ENCODE data around the gene MS4A18.

The MS4A18 gene

DNA sequence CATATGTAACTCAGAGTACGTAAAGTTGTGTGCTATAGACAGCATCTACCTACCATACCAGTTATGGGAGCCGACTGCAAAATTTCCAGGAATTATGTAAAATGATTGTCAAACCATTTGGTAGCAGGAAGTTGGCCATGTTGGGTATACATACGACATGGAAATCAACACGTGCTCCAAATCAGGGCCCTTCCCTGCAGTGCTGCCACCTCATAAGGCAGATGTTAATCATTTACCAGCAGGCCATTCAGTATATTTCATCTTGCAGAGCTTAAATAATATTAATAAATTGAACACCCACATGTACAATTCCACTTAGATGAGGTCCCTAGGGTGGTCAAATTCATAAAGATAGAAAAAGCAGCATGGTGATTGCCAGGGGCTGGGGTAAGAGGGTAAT is 9.8 kb downstream of the MS4A18 start:
- no peak overlapping the region for H3K4me3 ChIP-seq (ENCODE audit: low read depth, low read length)
- DNase-seq (ENCODE audit: low read depth) = no peak
- TF ChIP-seq, protein P1, sequence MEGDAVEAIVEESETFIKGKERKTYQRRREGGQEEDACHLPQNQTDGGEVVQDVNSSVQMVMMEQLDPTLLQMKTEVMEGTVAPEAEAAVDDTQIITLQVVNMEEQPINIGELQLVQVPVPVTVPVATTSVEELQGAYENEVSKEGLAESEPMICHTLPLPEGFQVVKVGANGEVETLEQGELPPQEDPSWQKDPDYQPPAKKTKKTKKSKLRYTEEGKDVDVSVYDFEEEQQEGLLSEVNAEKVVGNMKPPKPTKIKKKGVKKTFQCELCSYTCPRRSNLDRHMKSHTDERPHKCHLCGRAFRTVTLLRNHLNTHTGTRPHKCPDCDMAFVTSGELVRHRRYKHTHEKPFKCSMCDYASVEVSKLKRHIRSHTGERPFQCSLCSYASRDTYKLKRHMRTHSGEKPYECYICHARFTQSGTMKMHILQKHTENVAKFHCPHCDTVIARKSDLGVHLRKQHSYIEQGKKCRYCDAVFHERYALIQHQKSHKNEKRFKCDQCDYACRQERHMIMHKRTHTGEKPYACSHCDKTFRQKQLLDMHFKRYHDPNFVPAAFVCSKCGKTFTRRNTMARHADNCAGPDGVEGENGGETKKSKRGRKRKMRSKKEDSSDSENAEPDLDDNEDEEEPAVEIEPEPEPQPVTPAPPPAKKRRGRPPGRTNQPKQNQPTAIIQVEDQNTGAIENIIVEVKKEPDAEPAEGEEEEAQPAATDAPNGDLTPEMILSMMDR (IDR thresholded peaks at IDR 0.05; ENCODE audit: control insufficient read depth, extremely low read depth, insufficient read depth) = no peak

- TF ChIP-seq, protein P1 (IDR thresholded peaks at IDR 0.05; ENCODE audit: control insufficient read depth, extremely low read depth, insufficient read depth) = no peak
- DNase-seq (ENCODE audit: low read depth) = no peak
- H3K4me3 ChIP-seq (ENCODE audit: low read depth, low read length) = no peak overlapping the region
Observed at GRCh38 chr11:60739114-60739513, 14.6 kb downstream of the MS4A18 start.

DNA sequence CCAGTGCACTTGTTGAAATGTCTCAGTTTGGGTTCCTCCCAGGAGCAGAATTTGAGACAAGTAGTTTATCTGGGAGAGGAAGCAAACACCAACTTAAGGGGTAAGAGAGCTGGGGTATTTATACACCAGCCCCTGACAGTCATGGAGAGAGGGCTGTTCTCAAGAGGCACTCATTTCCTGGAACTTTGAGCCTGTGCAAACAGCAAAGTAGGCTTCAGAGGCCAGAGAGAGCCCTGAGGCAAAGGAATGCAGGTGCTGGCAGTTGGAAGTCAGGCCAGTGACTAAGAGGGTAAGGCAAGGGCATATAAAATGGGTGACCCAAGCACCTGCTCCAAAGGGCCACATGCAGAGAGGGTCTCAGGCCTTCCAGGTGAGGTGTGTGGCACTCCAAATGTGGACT is 16.1 kb downstream of the MS4A18 start:
- no peak overlapping the region for H3K4me3 ChIP-seq (ENCODE audit: low read depth, low read length)
- TF ChIP-seq, protein P1 (IDR thresholded peaks at IDR 0.05; ENCODE audit: control insufficient read depth, extremely low read depth, insufficient read depth) = no peak
- DNase-seq (ENCODE audit: low read depth) = no peak

GRCh38 chr11:60741421-60741820 is 16.9 kb downstream of the MS4A18 start:
- no peak for DNase-seq (ENCODE audit: low read depth)
- H3K4me3 ChIP-seq (ENCODE audit: low read depth, low read length) = no peak overlapping the region
- TF ChIP-seq, protein P1 (IDR thresholded peaks at IDR 0.05; ENCODE audit: control insufficient read depth, extremely low read depth, insufficient read depth) = no peak

- TF ChIP-seq, protein P1 (IDR thresholded peaks at IDR 0.05; ENCODE audit: control insufficient read depth, extremely low read depth, insufficient read depth) = no peak
- DNase-seq (ENCODE audit: low read depth) = no peak
- no peak overlapping the region for H3K4me3 ChIP-seq (ENCODE audit: low read depth, low read length)
Observed at GRCh38 chr11:60743058-60743457, 18.5 kb downstream of the MS4A18 start.

GRCh38 chr11:60744114-60744513 is 19.6 kb downstream of the MS4A18 start:
- H3K4me3 ChIP-seq (ENCODE audit: low read depth, low read length) = no peak overlapping the region
- TF ChIP-seq, protein P1 (IDR thresholded peaks at IDR 0.05; ENCODE audit: control insufficient read depth, extremely low read depth, insufficient read depth) = no peak
- DNase-seq (ENCODE audit: low read depth) = no peak

DNA sequence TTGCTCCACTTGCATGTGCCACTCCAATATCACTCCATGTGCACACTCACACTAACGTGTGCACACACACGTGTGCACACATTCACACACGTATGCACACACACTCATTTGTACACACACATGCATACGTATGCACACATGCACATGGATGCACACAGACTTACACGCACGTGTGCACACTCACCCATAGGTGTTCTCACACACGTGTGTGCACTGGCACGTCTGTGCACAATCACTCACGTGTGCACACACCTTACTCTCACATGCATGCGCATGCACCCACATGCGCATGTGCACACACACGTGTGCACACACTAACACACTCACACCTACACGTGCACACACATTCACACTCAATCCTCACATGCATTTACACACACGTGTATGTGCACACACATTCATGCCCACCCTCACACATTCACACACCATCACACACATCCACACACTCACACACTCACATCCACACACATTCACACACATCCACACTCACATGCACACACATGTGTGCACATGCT is 22.9 kb downstream of the MS4A18 start:
- no peak for DNase-seq (ENCODE audit: low read depth)
- TF ChIP-seq, protein P1 (IDR thresholded peaks at IDR 0.05; ENCODE audit: control insufficient read depth, extremely low read depth, insufficient read depth) = no peak
- no peak overlapping the region for H3K4me3 ChIP-seq (ENCODE audit: low read depth, low read length)
